ENCODE measurements around the gene ZDHHC12. TPM values are rescaled to one million over a fixed set of nuclear protein-coding genes. Genes with fewer than 3 reads are reported as not detected.

ZDHHC12 gene
- total and polyA plus RNA-seq, 2 of the 8 experiments (the other 6 are each of a cell fraction or from before 2014, with no cell fraction given), result 35.0 to 93.8 TPM

GRCh38 chr9:128718475-128718874, 5.5 kb downstream of the ZDHHC12 start (continued):
- TF ChIP-seq POU5F1 (IDR thresholded peaks at IDR 0.05; ENCODE audit: low read depth, low read length), result no peak
- TF ChIP-seq SP4 (IDR thresholded peaks at IDR 0.05; ENCODE audit: low read length), result no peak
- no peak for TF ChIP-seq SP1 (IDR thresholded peaks at IDR 0.05; ENCODE audit: low read depth, low read length)
- no peak for TF ChIP-seq TBP (IDR thresholded peaks at IDR 0.05; ENCODE audit: low read depth, low read length)
- TF ChIP-seq HDAC2 (IDR thresholded peaks at IDR 0.05; ENCODE audit: borderline replicate concordance in 1 of 2, low read depth in 2 of 2, low read length in 2 of 2), result no peak
- TF ChIP-seq ASH2L (IDR thresholded peaks at IDR 0.05; ENCODE audit: low read length), result no peak

All from H1 (cell line).